GM10266 (cell line): ENCODE data around the gene OSBP2.

Experiments
- DNase-seq: peaks from one replicate; pipeline ENCODE4 v3.0.0; 2012; ENCODE audit errors: extremely low spot score
- TF ChIP-seq, protein P1 (sequence below): IDR thresholded peaks from 2 replicates; pipeline ENCODE4 v1.5.1; 2012; ENCODE audit warnings: mild to moderate bottlenecking, low read depth; ENCODE audit not compliant: control insufficient read depth, insufficient read depth; ENCODE audit errors: missing control alignments

Gene OSBP2

DNA sequence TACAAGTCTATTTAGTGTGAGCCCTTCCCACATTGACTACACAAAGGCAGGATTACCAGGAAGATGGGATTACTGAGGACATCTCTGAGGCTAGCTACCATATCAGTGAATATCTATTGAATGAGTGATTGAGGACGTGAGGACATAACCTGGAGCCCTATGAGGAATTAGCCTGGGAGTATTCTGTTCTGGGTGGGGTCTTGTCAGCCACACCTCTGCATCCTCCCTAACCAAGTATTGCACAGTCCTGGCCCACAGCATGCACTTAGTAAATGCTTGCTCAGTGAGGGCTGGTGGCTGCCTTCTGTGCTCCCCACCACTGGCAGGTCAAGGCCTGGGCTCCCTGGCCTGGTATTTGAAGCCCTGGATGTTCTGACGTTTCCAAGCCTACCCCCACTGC lies 41.8 kb upstream of the OSBP2 start:
- DNase-seq = no peak
- TF ChIP-seq, protein P1, sequence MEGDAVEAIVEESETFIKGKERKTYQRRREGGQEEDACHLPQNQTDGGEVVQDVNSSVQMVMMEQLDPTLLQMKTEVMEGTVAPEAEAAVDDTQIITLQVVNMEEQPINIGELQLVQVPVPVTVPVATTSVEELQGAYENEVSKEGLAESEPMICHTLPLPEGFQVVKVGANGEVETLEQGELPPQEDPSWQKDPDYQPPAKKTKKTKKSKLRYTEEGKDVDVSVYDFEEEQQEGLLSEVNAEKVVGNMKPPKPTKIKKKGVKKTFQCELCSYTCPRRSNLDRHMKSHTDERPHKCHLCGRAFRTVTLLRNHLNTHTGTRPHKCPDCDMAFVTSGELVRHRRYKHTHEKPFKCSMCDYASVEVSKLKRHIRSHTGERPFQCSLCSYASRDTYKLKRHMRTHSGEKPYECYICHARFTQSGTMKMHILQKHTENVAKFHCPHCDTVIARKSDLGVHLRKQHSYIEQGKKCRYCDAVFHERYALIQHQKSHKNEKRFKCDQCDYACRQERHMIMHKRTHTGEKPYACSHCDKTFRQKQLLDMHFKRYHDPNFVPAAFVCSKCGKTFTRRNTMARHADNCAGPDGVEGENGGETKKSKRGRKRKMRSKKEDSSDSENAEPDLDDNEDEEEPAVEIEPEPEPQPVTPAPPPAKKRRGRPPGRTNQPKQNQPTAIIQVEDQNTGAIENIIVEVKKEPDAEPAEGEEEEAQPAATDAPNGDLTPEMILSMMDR = no peak

GRCh38 chr22:30654361-30654760 lies 40.3 kb upstream of the OSBP2 start:
- TF ChIP-seq, protein P1 = no peak

DNA sequence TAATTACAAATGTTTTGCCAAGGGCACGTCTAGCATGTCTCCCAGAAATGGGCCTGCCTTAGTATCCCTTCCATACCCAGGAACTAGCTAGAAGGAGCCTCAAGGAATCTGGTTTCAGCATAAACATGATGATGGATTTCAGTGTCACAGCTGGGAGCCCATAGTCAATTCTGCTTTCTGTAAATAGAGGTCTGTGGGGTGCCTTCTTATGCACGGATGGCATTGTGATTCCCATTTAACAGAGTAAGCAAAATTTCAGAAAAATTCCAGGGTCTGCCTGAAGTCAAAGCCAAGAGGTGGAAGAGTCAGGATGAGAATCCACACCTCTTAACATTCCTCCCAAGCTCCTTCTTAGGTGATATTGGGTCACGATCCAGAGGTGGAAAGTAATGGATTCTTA lies 39.1 kb upstream of the OSBP2 start:
- no peak for DNase-seq
- TF ChIP-seq, protein P1 = no peak

More at GRCh38 chr22:30654361-30654760, 40.3 kb upstream of the OSBP2 start:
- no peak for DNase-seq

DNA sequence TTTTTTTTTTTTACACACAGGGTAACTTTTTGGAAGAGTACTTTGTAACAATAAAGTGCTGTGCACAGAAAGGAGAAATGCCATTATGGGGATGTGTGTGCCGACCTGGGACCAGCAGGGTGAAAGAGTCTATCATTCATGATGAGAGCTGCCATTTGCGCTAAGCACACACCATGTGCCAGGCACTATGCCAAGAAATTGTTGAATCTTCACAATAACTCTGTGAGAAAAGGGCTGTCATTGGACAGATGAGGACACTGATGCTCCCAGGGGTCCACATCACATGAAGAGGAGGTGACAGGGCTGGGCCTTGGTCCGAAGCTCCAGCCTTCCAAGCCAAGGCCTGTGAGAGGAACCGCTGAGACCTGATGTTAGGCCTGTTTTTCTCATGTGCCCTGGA lies 32.6 kb upstream of the OSBP2 start:
- no peak for DNase-seq
- TF ChIP-seq, protein P1 = no peak

DNA sequence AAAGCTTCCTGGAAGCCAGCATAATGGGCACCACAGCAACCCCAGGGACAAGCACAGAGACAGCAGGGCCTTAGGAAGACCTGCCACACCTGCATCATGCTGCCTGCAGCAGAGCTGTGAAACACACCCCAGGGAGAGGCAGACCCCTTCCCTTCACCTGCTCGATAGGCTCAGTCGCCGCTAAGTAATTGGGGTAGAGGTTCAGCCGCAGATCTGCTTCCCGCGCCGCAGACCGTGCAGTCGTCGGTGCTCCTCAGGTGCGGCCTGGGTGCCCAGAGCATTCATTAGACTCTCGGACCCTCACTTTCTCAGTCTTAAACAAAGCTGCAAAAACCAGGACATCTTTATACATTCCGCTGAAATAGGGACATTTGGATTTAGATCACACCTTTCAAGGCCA lies 29.9 kb upstream of the OSBP2 start:
- no peak for DNase-seq

DNA sequence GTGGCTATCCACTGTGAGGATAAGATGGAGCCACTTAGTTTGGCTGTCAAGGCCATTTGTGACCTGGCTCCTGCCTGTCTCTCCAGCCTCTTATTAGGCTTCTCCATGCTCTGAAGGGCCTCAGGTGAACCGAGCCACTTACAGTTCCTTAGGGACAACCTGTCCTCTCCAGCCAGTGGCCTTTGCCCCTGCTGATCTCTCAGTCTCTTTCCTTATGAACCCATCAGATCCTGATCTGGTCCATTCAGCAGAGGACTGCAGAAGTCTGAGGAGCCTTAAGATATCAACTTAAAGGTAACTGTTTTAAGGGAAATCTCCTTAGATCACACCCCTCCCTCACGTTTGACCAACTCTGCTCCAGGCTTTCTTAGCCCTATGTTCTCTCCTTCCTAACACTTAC lies 29.4 kb upstream of the OSBP2 start:
- TF ChIP-seq, protein P1 = no peak
- DNase-seq = no peak

More for the DNA sequence above, 29.9 kb upstream of the OSBP2 start:
- TF ChIP-seq, protein P1 = no peak

DNA sequence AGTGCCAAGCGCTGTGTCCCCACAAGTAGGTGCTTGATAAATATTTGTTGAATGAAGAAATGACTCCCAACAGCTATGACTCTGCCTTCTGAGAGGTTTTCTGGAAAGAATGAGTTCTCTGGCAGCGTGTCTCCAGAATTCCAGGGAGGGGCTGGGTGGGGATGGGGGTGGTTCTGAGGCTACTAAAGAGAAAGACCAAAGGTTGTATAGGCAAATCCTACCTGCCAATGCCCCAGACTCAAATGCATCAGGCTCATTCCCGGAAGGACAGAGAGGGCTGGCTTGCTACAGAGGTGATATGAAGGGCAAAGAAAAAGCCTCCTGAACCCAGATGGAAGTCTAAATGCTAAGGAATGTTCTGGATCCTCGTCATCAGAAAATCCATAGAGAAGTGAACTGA lies 28.9 kb upstream of the OSBP2 start:
- TF ChIP-seq, protein P1 = no peak
- DNase-seq = no peak
